ENCODE data around the gene TP53AIP1. TPM values are rescaled to one million over a fixed set of nuclear protein-coding genes. Genes with fewer than 3 reads are reported as not detected.

Gene TP53AIP1
- polyA plus RNA-seq, 3 donors = 0.03 TPM; not detected in 2

DNA sequence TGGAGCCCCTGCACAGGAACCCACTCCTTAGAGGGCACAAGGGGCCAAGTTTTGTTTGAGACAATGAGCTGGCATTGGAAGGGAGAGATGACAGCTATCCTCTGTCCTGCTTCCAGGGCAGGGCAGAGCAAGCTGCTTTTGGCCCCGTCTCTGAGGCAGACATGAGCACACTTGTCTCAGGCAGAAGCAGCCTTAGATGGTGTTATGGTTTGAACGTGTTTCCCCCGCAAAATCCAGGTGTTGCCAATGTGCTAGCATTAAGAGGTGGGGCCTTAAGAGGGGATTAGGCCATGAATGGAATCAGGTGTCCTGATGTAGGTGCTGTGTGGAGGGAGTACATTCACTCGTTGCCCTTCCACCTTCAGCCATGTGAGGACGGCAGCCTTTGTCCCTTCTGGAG, 2.5 kb downstream of the TP53AIP1 start:
- peaks cover 9% of the 10 kb centered on the region for H3K4me1 Mint-ChIP-seq
- Histone ChIP-seq H3K4me3 (replicated peaks in 1 of 3; ENCODE audit: low read depth in 2 of 3, low read length in 3 of 3) (no peak overlapping the region), H3K9ac (ENCODE audit: insufficient read depth, low read length, poor library complexity, severe bottlenecking) (no peak overlapping the region), H3K27ac (ENCODE audit: low read depth in 1 of 2, low read length in 2 of 2) (no peak overlapping the region), H3K27me3 (ENCODE audit: control insufficient read depth in 2 of 2, insufficient read depth in 2 of 2, low read length in 2 of 2) (no peaks in the 10 kb centered on the region), H4K20me1 (ENCODE audit: insufficient read depth, low read length) (no peaks in the 10 kb centered on the region), H3K4me1 (ENCODE audit: control insufficient read depth in 1 of 2, insufficient read depth in 2 of 2, low read length in 2 of 2) (peaks cover 0 to 5% of the 10 kb centered on the region in 2 donors), H3K9me3 (replicated peaks in 1 of 2; ENCODE audit: control insufficient read depth in 1 of 2, insufficient read depth in 1 of 2, low read length in 2 of 2) (no peaks in the 10 kb centered on the region), H3K4me2 (replicated peaks; ENCODE audit: extremely low read depth, low read length, poor library complexity, severe bottlenecking) (no peak overlapping the region), H3K79me2 (ENCODE audit: insufficient read depth, low read length) (no peaks in the 10 kb centered on the region), H2AFZ (ENCODE audit: insufficient read depth, low read depth, low read length, poor library complexity, severe bottlenecking) (peak overlapping the region; percentile 41), H3K36me3 (replicated peaks in 1 of 2; ENCODE audit: control insufficient read depth in 1 of 2, insufficient read depth in 2 of 2, low read length in 2 of 2) (no peaks in the 10 kb centered on the region)
- TF ChIP-seq, protein P1, sequence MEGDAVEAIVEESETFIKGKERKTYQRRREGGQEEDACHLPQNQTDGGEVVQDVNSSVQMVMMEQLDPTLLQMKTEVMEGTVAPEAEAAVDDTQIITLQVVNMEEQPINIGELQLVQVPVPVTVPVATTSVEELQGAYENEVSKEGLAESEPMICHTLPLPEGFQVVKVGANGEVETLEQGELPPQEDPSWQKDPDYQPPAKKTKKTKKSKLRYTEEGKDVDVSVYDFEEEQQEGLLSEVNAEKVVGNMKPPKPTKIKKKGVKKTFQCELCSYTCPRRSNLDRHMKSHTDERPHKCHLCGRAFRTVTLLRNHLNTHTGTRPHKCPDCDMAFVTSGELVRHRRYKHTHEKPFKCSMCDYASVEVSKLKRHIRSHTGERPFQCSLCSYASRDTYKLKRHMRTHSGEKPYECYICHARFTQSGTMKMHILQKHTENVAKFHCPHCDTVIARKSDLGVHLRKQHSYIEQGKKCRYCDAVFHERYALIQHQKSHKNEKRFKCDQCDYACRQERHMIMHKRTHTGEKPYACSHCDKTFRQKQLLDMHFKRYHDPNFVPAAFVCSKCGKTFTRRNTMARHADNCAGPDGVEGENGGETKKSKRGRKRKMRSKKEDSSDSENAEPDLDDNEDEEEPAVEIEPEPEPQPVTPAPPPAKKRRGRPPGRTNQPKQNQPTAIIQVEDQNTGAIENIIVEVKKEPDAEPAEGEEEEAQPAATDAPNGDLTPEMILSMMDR (IDR thresholded peaks at IDR 0.05) = no peak
- H3K36me3 Mint-ChIP-seq = no peaks in the 10 kb centered on the region
- intact Hi-C loops (cut with micrococcal nuclease) = no loop called here
- WGBS (ENCODE audit: insufficient coverage) = 89% methylated on average over 3 of the region's 5 CpGs
- no peak overlapping the region for H3K4me3 Mint-ChIP-seq
- no peaks in the 10 kb centered on the region for H3K9me3 Mint-ChIP-seq
- DNase-seq = no peak
- H3K27ac Mint-ChIP-seq = no peak overlapping the region
- peaks cover 3 to 6% (median 4%) of the 10 kb centered on the region in 3 donors for H3K27me3 Mint-ChIP-seq (ENCODE audit: low read depth in 3 of 3)

DNA sequence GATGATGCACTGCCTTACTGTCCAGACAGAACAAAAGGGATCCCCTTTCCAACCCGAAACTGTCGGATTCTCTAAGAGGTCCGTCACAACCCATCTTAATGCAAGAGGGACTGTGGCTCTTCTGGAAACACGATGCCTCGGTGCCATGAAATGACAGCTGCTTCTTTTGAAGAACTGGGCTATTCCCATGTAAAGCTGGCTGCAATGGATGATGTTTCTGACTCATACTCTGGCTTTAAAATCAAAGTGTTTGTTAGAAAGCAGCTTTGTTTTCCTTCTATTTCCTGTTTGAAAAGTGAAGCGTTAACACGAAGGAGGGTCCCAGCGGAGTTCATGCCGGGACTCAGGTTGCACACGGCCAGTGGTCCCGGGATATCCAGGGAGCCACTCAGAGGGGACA, 3.1 kb downstream of the TP53AIP1 start:
- 93% methylated on average over 10 of the region's 11 CpGs for WGBS (ENCODE audit: insufficient coverage)
- H3K4me3 ChIP-seq (replicated peaks in 1 of 3; ENCODE audit: low read depth in 2 of 3, low read length in 3 of 3) = no peak overlapping the region
- H3K4me3 Mint-ChIP-seq = no peak overlapping the region
- H3K4me1 ChIP-seq (ENCODE audit: control insufficient read depth in 1 of 2, insufficient read depth in 2 of 2, low read length in 2 of 2) = peaks cover 0 to 5% of the 10 kb centered on the region in 2 donors
- no peaks in the 10 kb centered on the region for H3K36me3 ChIP-seq (replicated peaks in 1 of 2; ENCODE audit: control insufficient read depth in 1 of 2, insufficient read depth in 2 of 2, low read length in 2 of 2)
- no peak overlapping the region for H3K4me2 ChIP-seq (replicated peaks; ENCODE audit: extremely low read depth, low read length, poor library complexity, severe bottlenecking)
- no peaks in the 10 kb centered on the region for H3K79me2 ChIP-seq (ENCODE audit: insufficient read depth, low read length)
- no peaks in the 10 kb centered on the region for H3K27me3 ChIP-seq (ENCODE audit: control insufficient read depth in 2 of 2, insufficient read depth in 2 of 2, low read length in 2 of 2)
- H3K27ac ChIP-seq (ENCODE audit: low read depth in 1 of 2, low read length in 2 of 2) = no peak overlapping the region
- H3K9ac ChIP-seq (ENCODE audit: insufficient read depth, low read length, poor library complexity, severe bottlenecking) = no peak overlapping the region
- H2AFZ ChIP-seq (ENCODE audit: insufficient read depth, low read depth, low read length, poor library complexity, severe bottlenecking) = no peak overlapping the region
- TF ChIP-seq, protein P1 (IDR thresholded peaks at IDR 0.05) = no peak
- no peaks in the 10 kb centered on the region for H4K20me1 ChIP-seq (ENCODE audit: insufficient read depth, low read length)
- H3K27me3 Mint-ChIP-seq (ENCODE audit: low read depth in 3 of 3) = peaks cover 3 to 6% (median 4%) of the 10 kb centered on the region in 3 donors
- no peaks in the 10 kb centered on the region for H3K9me3 ChIP-seq (replicated peaks in 1 of 2; ENCODE audit: control insufficient read depth in 1 of 2, insufficient read depth in 1 of 2, low read length in 2 of 2)
- intact Hi-C loops (cut with micrococcal nuclease) = no loop called here
- H3K27ac Mint-ChIP-seq = no peak overlapping the region
- H3K9me3 Mint-ChIP-seq = no peaks in the 10 kb centered on the region
- H3K36me3 Mint-ChIP-seq = no peaks in the 10 kb centered on the region
- no peak for DNase-seq
- H3K4me1 Mint-ChIP-seq = peaks cover 9% of the 10 kb centered on the region

Data from CD14-positive monocyte (primary cell).